Upper lobe of right lung (tissue), 1 donor: Measurements from ENCODE around the gene E2F2. TPM values are rescaled to one million over a fixed set of nuclear protein-coding genes. Genes with fewer than 3 reads are reported as not detected.

Experiments used
- ATAC-seq: fragments of 200-7000 bp; cut with Tn5 transposase; one replicate; pipeline ENCODE4 v1.9.1; 2020; ENCODE audit warnings: mild to moderate bottlenecking, moderate library complexity
- DNase-seq: peaks from one replicate; pipeline ENCODE4 v3.0.0-alpha.2; 2020
- H3K27ac ChIP-seq: fragments of 200-600 bp; one replicate; pipeline ENCODE4 v1.8.0; 2022
- H3K27me3 ChIP-seq: fragments of 200-600 bp; one replicate; pipeline ENCODE4 v1.8.0; 2022; ENCODE audit warnings: mild to moderate bottlenecking
- H3K36me3 ChIP-seq: fragments of 200-600 bp; one replicate; pipeline ENCODE4 v1.8.0; 2022
- H3K4me1 ChIP-seq: fragments of 200-600 bp; one replicate; pipeline ENCODE4 v1.8.0; 2022
- H3K4me3 ChIP-seq: fragments of 200-600 bp; one replicate; pipeline ENCODE4 v1.8.0; 2022; ENCODE audit warnings: mild to moderate bottlenecking
- H3K9me3 ChIP-seq: fragments of 200-600 bp; one replicate; pipeline ENCODE4 v1.8.0; 2022
- intact Hi-C: fragments of 100-400 bp; cut with DNase I; formaldehyde crosslinking; loops from one replicate; pipeline ENCODE4 v1.11.0; 2022
- total RNA-seq: library from RNA; stranded (reverse); fragmentation: NEBNext Ultra II Directional; extraction: Animal tissue kit (Norgen Biotek cat#: 25700); gene quantifications from one replicate; pipeline ENCODE4 v1.2.1, GENCODE V29; 2021
- TF ChIP-seq, protein P1 (sequence below): fragments of 200-600 bp; IDR thresholded peaks from one replicate; pipeline ENCODE4 v1.8.0; 2022; ENCODE audit warnings: antibody characterized with exemption
- donor health status: DM: no; HTN: yes; CAD: no; lungs with severe emphysema.

E2F2 gene
- total RNA-seq, 1 donor from 2014 or later: 0.32 TPM

DNA sequence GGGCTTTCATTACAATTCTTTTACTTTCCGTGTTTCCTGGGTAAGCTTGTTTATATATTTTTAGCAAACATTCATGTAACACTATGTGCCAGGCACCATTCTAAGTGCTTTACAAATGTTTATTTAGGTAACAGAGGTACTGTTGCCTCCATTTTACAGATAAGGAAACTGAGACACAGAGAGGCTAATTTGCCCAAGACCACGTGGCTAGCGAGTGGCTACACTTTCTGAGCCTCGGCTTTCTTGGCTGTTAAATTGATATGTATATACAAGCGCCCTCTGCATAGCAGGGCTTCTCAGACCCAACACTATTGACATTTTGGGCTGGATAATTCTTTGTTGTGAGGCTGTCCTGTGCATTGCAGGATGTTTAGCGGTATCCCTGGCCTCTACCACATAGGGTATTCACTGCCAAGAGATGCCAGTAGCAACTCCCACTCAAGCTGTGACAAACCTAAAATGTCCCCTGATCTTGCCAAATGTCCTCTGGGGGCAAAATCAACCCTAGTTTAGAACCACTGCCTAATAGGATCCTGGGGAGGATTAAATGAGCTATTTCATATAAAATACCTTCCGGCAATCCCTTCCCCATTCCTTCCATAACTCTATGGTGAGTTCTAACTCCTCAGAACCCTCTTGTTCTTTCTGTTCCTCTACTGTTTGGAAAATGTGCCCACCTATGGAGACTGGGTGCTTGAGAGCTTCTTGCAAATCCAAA lies 45.5 kb upstream of the E2F2 start:
- ATAC-seq (no peak), DNase-seq (no peak)
- intact Hi-C loops: no loop called here
- H3K4me1 ChIP-seq: peaks cover 36% of the 10 kb centered on the region
- no peaks in the 10 kb centered on the region for H3K9me3 ChIP-seq
- TF ChIP-seq, protein P1, sequence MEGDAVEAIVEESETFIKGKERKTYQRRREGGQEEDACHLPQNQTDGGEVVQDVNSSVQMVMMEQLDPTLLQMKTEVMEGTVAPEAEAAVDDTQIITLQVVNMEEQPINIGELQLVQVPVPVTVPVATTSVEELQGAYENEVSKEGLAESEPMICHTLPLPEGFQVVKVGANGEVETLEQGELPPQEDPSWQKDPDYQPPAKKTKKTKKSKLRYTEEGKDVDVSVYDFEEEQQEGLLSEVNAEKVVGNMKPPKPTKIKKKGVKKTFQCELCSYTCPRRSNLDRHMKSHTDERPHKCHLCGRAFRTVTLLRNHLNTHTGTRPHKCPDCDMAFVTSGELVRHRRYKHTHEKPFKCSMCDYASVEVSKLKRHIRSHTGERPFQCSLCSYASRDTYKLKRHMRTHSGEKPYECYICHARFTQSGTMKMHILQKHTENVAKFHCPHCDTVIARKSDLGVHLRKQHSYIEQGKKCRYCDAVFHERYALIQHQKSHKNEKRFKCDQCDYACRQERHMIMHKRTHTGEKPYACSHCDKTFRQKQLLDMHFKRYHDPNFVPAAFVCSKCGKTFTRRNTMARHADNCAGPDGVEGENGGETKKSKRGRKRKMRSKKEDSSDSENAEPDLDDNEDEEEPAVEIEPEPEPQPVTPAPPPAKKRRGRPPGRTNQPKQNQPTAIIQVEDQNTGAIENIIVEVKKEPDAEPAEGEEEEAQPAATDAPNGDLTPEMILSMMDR: no peak
- H3K27ac ChIP-seq: peak overlapping the region; percentile 84
- no peaks in the 10 kb centered on the region for H3K36me3 ChIP-seq
- H3K27me3 ChIP-seq: no peaks in the 10 kb centered on the region
- H3K4me3 ChIP-seq: peak overlapping the region; percentile 12

DNA sequence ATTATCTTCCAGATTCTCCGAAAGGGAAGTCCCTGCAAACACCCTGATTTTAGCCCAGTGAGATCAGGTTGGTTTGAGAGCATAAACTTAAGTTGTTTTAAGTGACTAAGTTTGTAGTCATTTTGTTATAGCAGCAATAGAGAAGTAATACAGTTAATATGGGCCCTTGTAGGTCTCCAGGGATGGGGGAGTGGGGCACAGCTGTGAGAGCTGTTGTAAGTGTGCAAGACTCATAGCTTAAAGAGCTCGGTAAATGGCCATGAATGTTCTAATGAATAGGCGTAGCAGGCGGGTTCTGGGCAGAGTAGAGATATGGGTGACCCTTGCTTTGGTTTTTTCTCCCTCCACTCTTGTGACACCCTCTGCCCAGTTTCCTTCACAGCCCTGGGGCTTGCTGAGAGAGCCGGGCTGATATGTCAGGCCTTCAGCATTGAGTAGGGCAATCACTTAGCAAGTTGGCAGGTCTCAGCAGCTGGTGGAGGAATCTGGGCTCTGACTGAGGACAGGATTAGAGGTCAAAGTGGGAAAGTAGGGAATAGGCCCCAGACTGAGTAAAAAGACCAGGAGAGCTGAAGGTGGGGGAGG lies 44.3 kb upstream of the E2F2 start:
- no peak overlapping the region for H3K4me3 ChIP-seq
- no peaks in the 10 kb centered on the region for H3K27me3 ChIP-seq
- ATAC-seq: no peak
- H3K36me3 ChIP-seq: no peaks in the 10 kb centered on the region
- DNase-seq: no peak
- H3K9me3 ChIP-seq: no peaks in the 10 kb centered on the region
- peaks cover 36% of the 10 kb centered on the region for H3K4me1 ChIP-seq
- TF ChIP-seq, protein P1: no peak
- intact Hi-C loops: no loop called here
- H3K27ac ChIP-seq: peak overlapping the region; percentile 84

DNA sequence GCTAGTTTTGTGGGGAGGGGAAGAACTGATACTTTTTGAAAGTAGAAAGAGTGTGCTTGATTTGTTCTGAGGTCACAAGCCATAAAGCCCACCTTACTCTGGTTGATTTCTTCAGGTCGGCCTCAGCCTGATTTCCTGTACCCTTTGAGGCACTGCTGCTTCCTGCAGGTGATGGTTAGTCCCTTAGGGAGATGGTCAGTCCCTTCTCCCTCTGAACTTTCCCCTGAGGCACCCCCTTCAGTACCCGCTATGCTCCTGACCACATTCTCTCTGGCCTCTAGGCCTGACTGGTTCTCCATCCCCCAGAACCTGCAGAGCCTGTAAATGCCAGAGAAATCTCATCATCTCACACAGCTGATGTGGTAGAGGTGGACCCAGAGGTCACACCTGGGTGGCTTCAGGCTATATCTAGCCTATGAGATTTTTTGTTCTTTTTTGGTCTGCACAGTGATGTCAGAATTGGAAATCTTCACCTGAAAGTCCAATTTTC lies 43.3 kb upstream of the E2F2 start:
- ATAC-seq (no peak), DNase-seq (no peak)
- no peaks in the 10 kb centered on the region for H3K9me3 ChIP-seq
- H3K4me3 ChIP-seq: no peak overlapping the region
- intact Hi-C loops: no loop called here
- H3K27me3 ChIP-seq: no peaks in the 10 kb centered on the region
- no peak overlapping the region for H3K27ac ChIP-seq
- TF ChIP-seq, protein P1: no peak
- H3K36me3 ChIP-seq: no peaks in the 10 kb centered on the region
- H3K4me1 ChIP-seq: peaks cover 37% of the 10 kb centered on the region

DNA sequence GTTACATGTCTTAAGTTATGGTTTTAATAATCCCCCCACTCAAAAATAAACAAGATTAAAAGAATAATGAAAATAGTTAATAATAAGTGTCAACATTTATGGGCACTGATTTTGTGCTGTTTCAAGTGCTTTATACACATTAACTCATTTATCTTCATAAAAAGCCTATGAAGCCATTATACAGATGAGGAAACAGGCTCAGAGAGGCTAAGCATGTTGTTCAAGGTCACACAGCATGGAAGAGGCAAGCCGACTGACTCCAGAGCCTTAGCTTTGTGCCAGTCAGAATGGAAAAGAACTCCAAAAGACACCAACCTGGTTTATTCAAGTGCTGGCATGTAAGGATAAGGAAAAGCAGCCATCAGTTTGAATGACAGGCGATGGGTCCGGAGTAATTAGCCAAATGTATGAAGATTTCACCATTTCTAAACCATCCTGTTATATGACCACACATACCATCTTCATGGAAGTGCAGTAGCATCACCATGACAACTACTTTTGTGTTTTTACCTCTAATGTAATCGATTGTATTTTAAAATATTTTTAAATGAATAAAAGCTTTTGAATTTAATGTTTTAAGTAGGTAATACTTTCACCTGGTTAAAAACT lies 42.6 kb upstream of the E2F2 start:
- Histone ChIP-seq H3K36me3 (no peaks in the 10 kb centered on the region), H3K4me1 (peaks cover 39% of the 10 kb centered on the region), H3K9me3 (no peaks in the 10 kb centered on the region), H3K4me3 (no peak overlapping the region), H3K27ac (no peak overlapping the region), H3K27me3 (no peaks in the 10 kb centered on the region)
- no peak for DNase-seq
- intact Hi-C loops: no loop called here
- ATAC-seq: no peak
- TF ChIP-seq, protein P1: no peak

DNA sequence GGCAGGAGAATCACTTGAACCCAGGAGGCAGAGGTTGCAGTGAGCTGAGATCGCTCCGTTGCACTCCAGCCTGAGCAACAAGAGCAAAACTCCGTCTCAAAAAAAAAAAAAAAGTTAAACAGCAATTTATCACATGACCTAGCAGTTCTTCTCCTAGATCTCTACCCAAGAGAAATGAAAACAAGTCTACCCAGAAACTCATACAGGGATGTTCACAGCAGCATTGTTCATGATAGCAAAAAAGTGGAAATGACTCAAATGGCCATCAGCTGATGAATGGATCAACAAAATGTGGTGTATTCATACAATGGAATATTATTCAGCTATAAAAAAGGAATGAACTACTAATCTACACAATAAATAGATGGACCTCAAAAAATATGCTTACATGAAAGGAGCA lies 40.4 kb upstream of the E2F2 start:
- no peak overlapping the region for H3K4me3 ChIP-seq
- peaks cover 19% of the 10 kb centered on the region for H3K4me1 ChIP-seq
- no peak for DNase-seq
- no peaks in the 10 kb centered on the region for H3K9me3 ChIP-seq
- intact Hi-C loops: no loop called here
- H3K27me3 ChIP-seq: no peaks in the 10 kb centered on the region
- TF ChIP-seq, protein P1: no peak
- ATAC-seq: no peak
- no peaks in the 10 kb centered on the region for H3K36me3 ChIP-seq
- H3K27ac ChIP-seq: no peak overlapping the region
